MG63 (cell line): Measurements from ENCODE around the gene ROBO4. TPM values are rescaled to one million over a fixed set of nuclear protein-coding genes. Genes with fewer than 3 reads are reported as not detected.
A peak's percentile ranks its signal among the peaks of the same experiment; 100 is the strongest.

Experiments
- DNase-seq: peaks from one replicate; pipeline ENCODE4 v3.0.0-alpha.2; 2020
- H3K27me3 ChIP-seq: fragments of 250-450 bp; sonication (Bioruptor Pico); 2 replicates; pipeline ENCODE4 v1.5.1; 2020; ENCODE audit warnings: mild to moderate bottlenecking, moderate library complexity
- H3K36me3 ChIP-seq: fragments of 250-450 bp; sonication (Bioruptor Pico); 2 replicates; pipeline ENCODE4 v1.5.1; 2020; ENCODE audit warnings: mild to moderate bottlenecking, moderate library complexity
- H3K4me3 ChIP-seq: fragments of 250-450 bp; sonication (Bioruptor Pico); 2 replicates; pipeline ENCODE4 v1.5.1; 2020; ENCODE audit warnings: mild to moderate bottlenecking, moderate library complexity
- H3K9me3 ChIP-seq: fragments of 250-450 bp; sonication (Bioruptor Pico); 2 replicates; pipeline ENCODE4 v1.5.1; 2020; ENCODE audit warnings: mild to moderate bottlenecking, moderate library complexity
- total RNA-seq: library from RNA; depleted of rRNA; stranded (reverse); fragments of >200 nt; shearing (Covaris generic); gene quantifications from 2 replicates; pipeline ENCODE4 v1.2.3, GENCODE V29; 2014; ENCODE audit warnings: low replicate concordance

ROBO4 gene
- total RNA-seq, 1 experiment from 2014 or later = 13.7 TPM

DNA sequence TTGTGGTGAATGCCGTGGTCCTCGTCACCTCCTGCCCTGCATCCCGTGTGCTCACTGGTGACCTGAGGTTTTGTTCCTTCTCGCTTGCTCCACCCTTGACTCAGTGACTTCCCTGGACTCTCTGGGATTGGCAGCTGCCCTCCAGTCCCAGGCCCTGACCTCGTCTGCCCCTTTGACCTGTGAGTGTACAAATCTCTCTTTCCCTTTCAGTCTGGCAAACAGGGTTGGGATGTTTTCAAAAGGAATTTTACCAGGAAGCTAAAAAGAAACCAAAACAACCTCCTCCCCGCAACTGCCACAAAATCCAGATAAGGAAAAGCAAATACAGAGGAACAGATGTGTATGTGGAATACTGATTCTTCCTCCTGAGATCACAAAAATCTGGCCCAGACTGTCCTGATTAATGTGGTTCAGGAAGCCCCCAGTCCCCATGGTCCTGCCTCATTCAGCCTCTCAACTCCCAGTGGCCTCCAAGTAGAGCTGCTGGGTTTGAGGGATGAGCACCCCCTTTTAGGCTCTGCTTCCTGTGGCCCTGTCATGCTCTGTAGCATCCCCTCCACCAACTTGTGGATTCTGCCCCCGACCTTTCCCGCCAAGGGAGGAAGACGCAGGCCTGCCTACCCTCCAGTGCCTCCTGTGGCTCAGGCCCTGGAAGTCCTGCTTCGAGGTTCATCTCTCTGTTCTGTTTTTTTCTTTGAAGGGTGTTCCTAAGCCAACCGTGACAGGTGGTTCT is 15.2 kb downstream of the ROBO4 start:
- Histone ChIP-seq H3K4me3 (no peak overlapping the region), H3K36me3 (no peaks in the 10 kb centered on the region), H3K27me3 (no peaks in the 10 kb centered on the region), H3K9me3 (no peaks in the 10 kb centered on the region)
- no peak for DNase-seq

DNA sequence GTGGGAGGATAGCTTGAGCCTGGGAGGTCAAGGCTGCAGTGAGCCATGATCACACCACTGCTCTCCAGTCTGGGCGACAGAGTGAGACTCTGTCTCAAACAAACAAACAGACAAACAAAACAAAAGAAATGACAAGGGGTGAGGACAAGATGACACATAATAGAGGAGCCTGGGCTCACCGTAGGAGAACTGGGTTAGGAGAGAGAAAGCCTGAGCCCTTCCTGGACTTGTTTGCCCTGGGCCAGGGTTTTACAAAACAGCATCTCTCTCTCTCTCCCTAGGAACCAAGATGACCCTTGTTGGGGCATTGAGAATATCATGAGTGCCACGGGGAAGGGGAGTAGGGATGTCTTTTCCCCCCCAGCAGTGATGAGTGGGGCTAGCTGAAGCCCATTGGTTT is 16.7 kb downstream of the ROBO4 start:
- H3K4me3 ChIP-seq = no peak overlapping the region
- no peak for DNase-seq
- no peaks in the 10 kb centered on the region for H3K36me3 ChIP-seq
- no peaks in the 10 kb centered on the region for H3K9me3 ChIP-seq
- H3K27me3 ChIP-seq = no peaks in the 10 kb centered on the region

DNA sequence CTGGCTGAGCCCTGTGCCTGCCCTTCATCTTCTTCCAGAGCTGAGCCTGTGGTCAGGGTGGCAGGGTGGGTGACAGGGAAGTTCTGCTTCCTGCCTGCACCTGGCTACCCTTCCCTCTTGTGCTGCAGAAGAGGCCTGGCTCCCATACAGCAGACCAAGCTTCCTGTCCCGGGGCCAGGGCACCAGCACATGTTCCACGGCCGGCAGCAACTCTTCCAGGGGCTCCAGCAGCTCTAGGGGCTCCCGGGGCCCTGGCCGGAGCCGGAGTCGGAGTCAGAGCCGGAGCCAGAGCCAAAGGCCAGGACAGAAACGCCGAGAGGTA is 17.4 kb downstream of the ROBO4 start:
- H3K9me3 ChIP-seq = no peaks in the 10 kb centered on the region
- no peaks in the 10 kb centered on the region for H3K27me3 ChIP-seq
- H3K36me3 ChIP-seq = no peaks in the 10 kb centered on the region
- H3K4me3 ChIP-seq = no peak overlapping the region
- no peak for DNase-seq

DNA sequence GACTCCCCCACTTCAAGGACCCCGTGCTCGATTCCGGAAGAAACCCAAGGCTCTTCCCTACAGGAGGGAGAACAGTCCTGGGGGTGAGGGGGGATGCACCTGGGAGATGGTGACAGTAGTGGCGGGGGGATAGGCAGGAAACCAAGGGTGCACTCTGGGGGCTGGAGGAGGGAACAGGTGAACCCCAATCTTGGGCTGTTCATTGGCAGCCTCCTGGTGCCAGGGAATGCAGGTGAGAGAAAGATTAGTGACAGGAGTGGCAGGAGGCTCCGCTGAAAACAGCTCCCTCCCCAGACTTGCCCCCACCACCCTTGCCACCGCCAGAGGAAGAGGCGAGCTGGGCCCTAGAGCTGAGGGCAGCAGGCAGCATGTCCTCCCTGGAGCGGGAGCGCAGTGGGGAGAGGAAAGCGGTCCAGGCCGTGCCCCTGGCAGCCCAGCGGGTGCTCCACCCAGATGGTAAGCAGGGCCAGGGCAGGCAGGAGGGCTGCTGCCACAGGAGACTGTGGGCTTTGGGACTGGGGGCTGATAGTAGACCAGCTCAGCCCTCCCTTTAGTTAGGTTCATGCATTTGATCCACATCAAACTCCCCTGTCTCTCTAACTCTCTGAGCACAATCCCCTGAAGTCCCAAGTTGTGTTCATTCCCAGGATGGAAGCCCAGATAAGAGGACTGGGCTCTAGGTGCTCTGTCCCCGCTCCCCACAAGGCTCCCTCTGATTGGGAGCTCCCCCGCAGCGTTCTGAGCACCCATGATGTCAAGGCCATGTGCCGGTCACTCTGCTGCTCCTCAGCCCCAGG is 18.0 kb downstream of the ROBO4 start:
- DNase-seq = no peak
- Histone ChIP-seq H3K4me3 (no peak overlapping the region), H3K36me3 (no peaks in the 10 kb centered on the region), H3K9me3 (no peaks in the 10 kb centered on the region), H3K27me3 (no peaks in the 10 kb centered on the region)

DNA sequence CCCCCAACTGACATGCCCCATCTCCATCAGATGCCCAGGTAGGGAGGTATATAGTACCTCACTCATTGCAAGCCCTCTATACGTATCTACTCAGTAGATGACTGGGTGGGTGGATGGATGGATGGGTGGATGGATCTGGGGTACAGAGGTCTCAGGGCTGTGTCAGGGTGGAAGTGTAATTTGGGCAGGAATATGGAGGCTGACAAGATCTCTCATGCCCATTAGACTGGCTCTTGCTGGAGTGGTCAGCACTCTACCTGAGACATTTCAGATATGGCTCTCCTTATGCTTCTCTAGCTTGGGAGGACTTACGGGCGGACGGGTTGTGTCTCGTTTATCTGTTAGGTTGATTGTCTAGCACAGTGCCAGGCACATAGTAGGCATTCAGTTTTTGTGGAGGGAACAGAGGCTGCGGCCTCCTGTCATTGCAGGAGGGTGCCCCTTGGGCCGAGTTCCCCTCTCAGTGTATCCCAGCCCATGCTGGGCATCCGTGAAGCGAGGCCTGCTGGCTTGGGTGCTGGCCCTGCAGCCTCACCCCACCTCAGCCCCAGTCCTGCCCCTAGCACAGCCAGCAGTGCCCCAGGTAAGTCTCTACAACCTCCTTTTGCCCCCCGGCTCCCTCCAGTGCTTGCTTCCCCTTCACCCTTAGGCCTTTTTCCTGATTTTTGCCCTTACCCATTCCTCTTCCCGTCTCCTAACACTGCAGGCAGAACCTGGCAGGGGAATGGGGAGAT is 18.7 kb downstream of the ROBO4 start:
- Histone ChIP-seq H3K9me3 (no peaks in the 10 kb centered on the region), H3K27me3 (no peaks in the 10 kb centered on the region), H3K36me3 (no peaks in the 10 kb centered on the region), H3K4me3 (no peak overlapping the region)
- DNase-seq = no peak

DNA sequence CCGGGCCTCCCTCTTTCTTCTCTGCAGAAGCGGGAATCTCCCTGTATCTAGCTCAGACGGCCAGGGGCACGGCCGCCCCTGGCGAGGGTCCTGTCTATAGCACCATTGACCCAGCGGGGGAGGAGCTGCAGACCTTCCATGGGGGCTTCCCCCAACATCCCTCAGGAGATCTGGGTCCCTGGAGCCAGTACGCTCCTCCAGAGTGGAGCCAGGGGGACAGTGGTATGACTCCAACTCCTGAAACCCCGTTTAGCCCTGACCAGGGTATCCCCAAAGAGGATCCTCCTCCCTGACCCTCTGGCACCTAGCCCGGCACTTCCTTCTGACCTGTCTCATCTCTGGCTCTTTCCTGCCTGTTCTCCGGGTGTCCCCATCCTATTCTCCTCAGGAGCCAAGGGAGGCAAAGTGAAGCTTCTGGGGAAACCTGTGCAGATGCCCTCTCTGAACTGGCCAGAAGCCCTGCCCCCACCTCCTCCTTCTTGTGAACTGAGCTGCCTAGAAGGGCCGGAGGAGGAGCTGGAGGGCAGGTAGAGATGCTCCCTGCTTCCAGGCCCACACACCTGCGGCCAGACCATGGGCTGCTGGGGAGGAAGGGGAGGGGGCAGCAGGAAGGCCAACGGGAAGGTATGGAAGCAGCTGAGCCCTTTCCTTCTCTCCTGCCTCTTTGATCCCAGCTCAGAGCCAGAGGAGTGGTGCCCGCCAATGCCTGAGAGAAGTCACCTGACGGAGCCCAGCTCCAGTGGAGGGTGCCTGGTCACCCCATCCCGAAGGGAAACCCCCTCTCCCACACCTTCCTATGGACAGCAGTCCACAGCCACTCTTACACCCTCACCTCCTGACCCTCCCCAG is 19.5 kb downstream of the ROBO4 start:
- DNase-seq = no peak
- Histone ChIP-seq H3K9me3 (no peaks in the 10 kb centered on the region), H3K27me3 (no peaks in the 10 kb centered on the region), H3K4me3 (no peak overlapping the region), H3K36me3 (no peaks in the 10 kb centered on the region)

DNA sequence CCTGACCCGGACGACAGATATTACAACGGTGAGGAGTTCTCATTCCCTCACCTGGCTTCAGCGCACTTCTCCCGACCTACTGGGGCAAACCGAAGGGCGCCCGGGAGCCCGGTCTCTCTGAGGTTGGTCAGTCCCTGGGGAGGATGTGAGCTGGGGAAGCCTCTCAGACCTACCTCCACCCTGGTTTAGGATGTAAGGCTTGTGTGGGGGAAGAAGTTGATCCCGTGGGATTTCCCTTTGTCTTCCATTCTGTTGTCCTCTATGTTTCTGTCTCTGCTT is 20.1 kb downstream of the ROBO4 start:
- H3K36me3 ChIP-seq = no peaks in the 10 kb centered on the region
- H3K9me3 ChIP-seq = no peaks in the 10 kb centered on the region
- H3K27me3 ChIP-seq = no peaks in the 10 kb centered on the region
- no peak for DNase-seq
- no peak overlapping the region for H3K4me3 ChIP-seq

DNA sequence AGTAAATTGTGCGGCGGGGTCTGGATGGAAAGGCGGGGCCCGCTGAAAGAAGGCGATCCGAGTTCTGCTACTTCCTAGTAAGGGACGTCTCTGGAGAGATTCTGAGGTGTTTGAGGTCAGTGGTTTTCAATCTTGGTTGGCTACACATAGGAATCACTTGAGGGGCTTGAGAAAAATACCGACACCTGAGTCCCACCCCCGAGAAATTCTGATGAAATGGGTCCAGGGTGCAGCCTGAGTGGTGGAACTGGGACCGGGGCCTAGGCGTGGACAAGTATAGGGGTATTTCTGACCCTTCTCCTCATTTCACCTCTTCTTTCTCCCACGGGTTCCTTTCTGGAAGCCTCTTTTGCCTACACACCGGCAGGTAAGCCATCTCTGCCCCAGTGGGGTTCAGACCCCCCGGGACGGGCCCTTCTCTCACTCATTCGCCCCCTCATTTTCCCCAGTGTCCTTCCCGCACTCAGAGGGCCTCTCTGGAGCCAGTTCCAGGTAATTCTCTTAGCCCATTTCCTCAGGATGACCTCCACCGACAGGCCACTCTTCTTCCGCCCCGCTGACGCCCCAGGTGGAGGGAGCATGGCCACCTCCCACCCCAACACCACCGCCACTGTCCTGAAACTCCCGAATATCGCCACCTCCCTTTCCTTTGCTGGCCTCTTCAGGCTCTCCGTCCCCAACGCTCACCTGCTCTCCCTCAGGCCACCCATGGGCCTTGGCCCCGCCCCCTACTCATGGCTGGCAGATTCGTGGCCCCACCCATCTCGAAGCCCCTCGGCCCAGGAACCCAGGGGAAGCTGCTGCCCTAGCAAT is 20.6 kb downstream of the ROBO4 start:
- H3K4me3 ChIP-seq = peak overlapping the region; percentile 68
- no peaks in the 10 kb centered on the region; the same call in 1 of the 2 replicates for H3K27me3 ChIP-seq
- no peak for DNase-seq
- no peaks in the 10 kb centered on the region for H3K9me3 ChIP-seq
- H3K36me3 ChIP-seq = no peaks in the 10 kb centered on the region

DNA sequence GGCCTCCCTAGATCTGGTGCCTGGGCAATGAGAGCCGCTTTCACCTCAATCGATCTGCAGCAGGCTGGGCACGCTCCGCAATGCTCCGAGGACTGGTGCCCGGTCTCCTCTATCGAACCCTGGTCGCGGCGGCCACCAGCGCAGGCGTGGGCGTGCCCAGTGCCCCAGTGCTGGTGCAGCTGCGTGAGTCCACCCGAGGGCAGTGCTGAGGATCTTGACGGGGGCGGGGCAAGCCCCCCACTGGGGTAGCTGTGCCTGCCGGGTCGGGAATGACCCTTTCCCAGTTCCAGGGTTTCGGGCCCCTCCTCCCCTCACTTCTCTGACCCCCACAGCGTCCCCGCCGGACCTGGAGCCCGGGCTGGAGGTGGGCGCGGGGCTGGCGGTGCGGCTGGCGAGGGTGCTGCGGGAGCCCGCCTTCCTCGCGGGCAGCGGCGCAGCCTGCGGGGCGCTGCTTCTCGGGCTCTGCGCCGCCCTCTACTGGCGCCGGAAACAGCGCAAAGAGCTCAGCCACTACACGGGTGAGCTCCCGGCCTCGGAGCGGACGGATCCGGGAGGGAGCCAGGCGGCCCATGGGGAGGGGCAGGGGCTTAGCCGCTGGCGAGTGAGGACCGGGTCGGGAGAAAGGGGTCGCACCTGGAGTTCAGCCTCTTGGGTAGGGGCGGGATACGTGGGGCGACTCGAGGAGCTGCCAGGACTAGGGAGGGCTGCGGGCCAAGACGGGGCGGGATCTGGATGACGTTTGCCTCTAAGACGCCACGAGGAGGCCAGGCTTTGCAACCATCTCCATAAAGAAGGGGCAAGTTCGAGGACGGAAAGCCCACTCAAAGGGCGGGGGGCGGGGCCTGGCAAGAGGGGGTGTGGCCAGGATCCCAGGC is 21.5 kb downstream of the ROBO4 start:
- H3K27me3 ChIP-seq = no peaks in the 10 kb centered on the region; the same call in 1 of the 2 replicates
- peak; percentile 88 for DNase-seq
- H3K9me3 ChIP-seq = no peaks in the 10 kb centered on the region
- peak overlapping the region; percentile 68 for H3K4me3 ChIP-seq
- no peaks in the 10 kb centered on the region for H3K36me3 ChIP-seq

DNA sequence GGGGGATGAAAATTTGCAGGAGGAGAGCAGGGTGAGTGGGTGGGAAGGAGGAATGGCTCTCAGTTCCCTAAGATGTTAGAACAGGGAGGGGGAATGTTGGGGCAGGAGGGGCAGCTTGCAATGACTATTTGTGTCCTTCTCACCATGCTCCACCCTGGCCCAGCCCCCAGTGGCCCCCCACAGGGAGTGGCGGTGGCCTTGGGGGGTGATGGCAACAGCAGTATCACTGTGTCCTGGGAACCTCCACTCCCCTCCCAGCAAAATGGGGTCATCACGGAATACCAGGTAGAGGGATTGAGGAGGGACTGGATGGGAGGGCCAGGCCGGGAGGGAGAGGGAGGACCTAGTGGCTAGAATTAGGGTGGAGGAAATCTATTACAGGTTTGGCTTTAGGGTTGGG is 22.3 kb downstream of the ROBO4 start:
- no peak for DNase-seq
- Histone ChIP-seq H3K27me3 (no peaks in the 10 kb centered on the region; the same call in 1 of the 2 replicates), H3K4me3 (peak overlapping the region; percentile 68)

DNA sequence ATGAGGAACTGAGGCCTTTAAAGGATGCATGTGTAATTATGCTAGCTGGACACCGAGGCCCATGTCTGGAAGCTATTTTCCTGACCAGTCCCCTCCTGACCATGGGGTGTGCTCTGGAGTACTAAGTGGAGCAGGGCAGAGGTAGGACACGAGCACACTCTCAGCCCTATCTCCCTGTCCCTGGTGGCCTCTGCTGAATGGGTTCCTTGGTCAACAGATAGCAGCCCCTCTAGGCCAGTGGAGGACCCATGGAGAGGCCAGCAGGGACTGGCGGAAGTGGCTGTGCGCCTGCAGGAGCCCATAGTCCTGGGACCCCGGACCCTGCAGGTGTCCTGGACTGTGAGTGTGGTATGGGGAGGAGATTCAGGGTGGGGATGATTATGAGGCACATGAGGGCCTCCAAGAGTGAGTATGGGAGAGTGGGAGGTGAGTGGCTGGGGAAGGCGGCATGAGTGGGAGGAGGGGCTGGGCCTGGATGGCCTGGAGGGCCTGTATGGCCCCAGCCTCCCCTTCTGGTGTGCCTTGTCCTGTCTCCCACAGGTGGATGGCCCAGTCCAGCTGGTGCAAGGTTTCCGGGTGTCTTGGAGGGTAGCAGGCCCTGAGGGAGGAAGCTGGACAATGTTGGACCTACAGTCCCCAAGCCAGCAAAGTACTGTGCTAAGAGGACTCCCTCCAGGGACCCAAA is 23.0 kb downstream of the ROBO4 start:
- Histone ChIP-seq H3K9me3 (no peaks in the 10 kb centered on the region), H3K27me3 (peaks cover 3% of the 10 kb centered on the region; the same call in 1 of the 2 replicates), H3K36me3 (no peaks in the 10 kb centered on the region), H3K4me3 (no peak overlapping the region)
- no peak for DNase-seq

More for the DNA sequence above, 22.3 kb downstream of the ROBO4 start:
- H3K36me3 ChIP-seq = no peaks in the 10 kb centered on the region
- H3K9me3 ChIP-seq = no peaks in the 10 kb centered on the region

DNA sequence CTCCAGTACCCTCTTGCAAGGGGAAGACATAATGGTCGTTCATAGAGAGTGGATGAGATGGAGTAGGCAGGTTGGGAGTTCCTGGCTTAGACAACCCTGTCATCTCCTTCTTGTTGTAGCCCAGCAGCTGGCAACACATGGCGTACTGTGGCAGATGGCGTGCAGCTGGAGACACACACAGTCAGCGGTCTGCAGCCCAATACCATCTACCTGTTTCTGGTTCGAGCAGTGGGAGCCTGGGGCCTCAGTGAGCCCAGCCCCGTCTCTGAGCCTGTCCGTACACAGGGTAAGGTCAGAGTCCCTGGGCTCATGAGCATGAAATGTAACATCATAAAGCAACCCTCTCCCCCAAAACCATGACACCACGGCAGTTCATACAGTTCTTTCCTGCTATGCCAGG is 23.7 kb downstream of the ROBO4 start:
- Histone ChIP-seq H3K36me3 (no peaks in the 10 kb centered on the region), H3K27me3 (peaks cover 7% of the 10 kb centered on the region), H3K9me3 (no peaks in the 10 kb centered on the region), H3K4me3 (no peak overlapping the region)
- no peak for DNase-seq

DNA sequence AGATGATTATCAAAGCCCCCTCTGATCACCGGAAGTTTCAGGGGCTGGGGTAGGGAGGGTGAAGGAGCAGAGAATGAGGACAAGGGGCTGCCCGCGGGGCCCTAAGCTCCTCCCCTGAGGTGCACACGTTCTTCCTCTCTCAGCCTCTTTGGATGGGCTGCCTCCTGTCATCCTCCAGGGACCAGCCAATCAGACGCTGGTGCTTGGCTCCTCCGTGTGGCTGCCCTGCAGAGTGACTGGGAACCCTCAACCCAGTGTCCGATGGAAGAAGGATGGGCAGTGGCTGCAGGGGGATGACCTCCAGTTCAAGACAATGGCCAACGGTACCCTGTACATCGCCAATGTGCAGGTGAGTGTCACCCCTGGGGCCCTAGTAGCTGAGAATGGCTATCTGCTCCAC is 24.9 kb downstream of the ROBO4 start:
- no peak for DNase-seq
- H3K27me3 ChIP-seq = peaks cover 19% of the 10 kb centered on the region

DNA sequence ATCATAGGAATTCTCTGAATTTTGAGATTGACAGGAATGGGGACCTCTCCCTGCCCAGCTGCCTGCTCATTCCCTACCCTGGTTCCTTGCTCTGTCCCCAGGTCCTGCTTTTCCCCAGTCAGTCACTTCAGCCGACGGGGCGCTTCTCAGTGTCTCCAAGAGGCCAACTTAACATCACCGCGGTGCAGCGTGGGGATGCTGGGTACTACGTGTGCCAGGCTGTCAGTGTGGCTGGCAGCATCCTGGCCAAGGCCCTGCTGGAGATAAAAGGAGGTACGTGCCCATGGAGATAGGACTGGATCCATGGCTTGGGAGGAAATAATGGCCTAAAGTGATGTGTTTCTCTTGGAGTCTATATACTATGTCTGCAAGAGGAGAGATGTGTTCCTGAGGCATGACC is 25.4 kb downstream of the ROBO4 start:
- DNase-seq = no peak
- Histone ChIP-seq H3K27me3 (peaks cover 22% of the 10 kb centered on the region), H3K9me3 (no peaks in the 10 kb centered on the region), H3K4me3 (no peak overlapping the region), H3K36me3 (no peaks in the 10 kb centered on the region)

More for the DNA sequence above, 24.9 kb downstream of the ROBO4 start:
- H3K9me3 ChIP-seq = no peaks in the 10 kb centered on the region
- H3K36me3 ChIP-seq = no peaks in the 10 kb centered on the region
- no peak overlapping the region for H3K4me3 ChIP-seq

DNA sequence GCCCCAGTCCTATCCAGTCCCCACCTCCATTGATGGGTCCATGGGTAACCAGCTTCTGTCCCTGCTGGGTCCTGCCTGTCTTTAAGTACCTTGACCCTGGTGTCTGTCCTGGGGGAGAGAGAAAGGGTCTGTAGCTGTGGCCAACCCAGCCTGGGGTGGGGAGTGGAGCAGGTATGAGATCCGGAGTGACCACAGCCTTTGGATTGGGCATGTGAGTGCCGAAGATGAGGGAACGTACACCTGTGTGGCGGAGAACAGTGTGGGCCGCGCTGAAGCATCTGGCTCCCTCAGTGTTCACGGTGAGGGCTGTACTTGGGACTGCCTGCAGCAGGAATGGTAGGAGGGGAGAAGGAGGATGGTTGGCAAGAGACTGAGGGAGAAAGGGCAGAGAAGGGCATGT is 27.2 kb downstream of the ROBO4 start:
- Histone ChIP-seq H3K36me3 (no peaks in the 10 kb centered on the region), H3K9me3 (no peaks in the 10 kb centered on the region), H3K4me3 (no peak overlapping the region), H3K27me3 (peaks cover 41% of the 10 kb centered on the region)
- no peak for DNase-seq
